SU-DHL-6 (cell line): ENCODE measurements around the gene KCNH3.

Source experiments
- H2AFZ ChIP-seq: fragments of 200-600 bp; sonication (generic); 2 replicates; pipeline ENCODE4 v1.6.1; 2014; ENCODE audit warnings: low read depth, mild to moderate bottlenecking, moderate library complexity, mixed read lengths, antibody characterized with exemption, low read length; ENCODE audit not compliant: severe bottlenecking
- H3F3A ChIP-seq: fragments of 200-600 bp; shearing (Covaris generic); 2 replicates; pipeline ENCODE4 v1.6.0; 2016; ENCODE audit warnings: antibody characterized with exemption, mild to moderate bottlenecking; ENCODE audit not compliant: insufficient read depth
- H3K27ac ChIP-seq: fragments of 200-600 bp; sonication (generic); 2 replicates; pipeline ENCODE4 v1.5.1; 2016; ENCODE audit warnings: low read depth, mild to moderate bottlenecking, low read length, moderate library complexity, mixed read lengths
- H3K27me3 ChIP-seq: fragments of 200-600 bp; sonication (generic), shearing (Covaris generic); 2 replicates; pipeline ENCODE4 v1.6.0; 2014; ENCODE audit warnings: mild to moderate bottlenecking, low read length
- H3K36me3 ChIP-seq: fragments of 200-600 bp; sonication (generic); 2 replicates; pipeline ENCODE4 v1.6.1; 2014; ENCODE audit warnings: mild to moderate bottlenecking, low read length, mixed read lengths
- H3K4me2 ChIP-seq: fragments of 300-600, 200-600 bp; shearing (Covaris generic), sonication (generic); 2 replicates; pipeline ENCODE4 v1.6.0; 2014; ENCODE audit warnings: low read length, low read depth, mild to moderate bottlenecking; ENCODE audit not compliant: poor library complexity, severe bottlenecking
- H3K4me3 ChIP-seq: fragments of 200-600 bp; sonication (generic); 2 replicates; pipeline ENCODE4 v1.5.1; 2014; ENCODE audit warnings: antibody characterized with exemption, low read length, mild to moderate bottlenecking, mixed read lengths; ENCODE audit not compliant: insufficient read depth, poor library complexity, severe bottlenecking
- H3K79me2 ChIP-seq: fragments of 200-600 bp; sonication (generic); 2 replicates; pipeline ENCODE4 v1.6.1; 2014; ENCODE audit warnings: mild to moderate bottlenecking, low read length, moderate library complexity; ENCODE audit not compliant: insufficient read depth
- H3K9ac ChIP-seq: fragments of 200-600 bp; sonication (generic); 2 replicates; pipeline ENCODE4 v1.7.0; 2014; ENCODE audit warnings: mild to moderate bottlenecking, low read length
- H3K9me2 ChIP-seq: fragments of 200-600 bp; sonication (generic); replicated peaks from 2 replicates; pipeline ENCODE4 v1.6.1; 2014; ENCODE audit warnings: low read length; ENCODE audit not compliant: insufficient read depth
- H3K9me3 ChIP-seq: fragments of 200-600 bp; sonication (generic); 2 replicates; pipeline ENCODE4 v1.6.1; 2014; ENCODE audit warnings: low read length, mixed read lengths; ENCODE audit not compliant: insufficient read depth
- H4K20me1 ChIP-seq: fragments of 200-600 bp; sonication (generic); 2 replicates; pipeline ENCODE4 v1.6.1; 2014; ENCODE audit warnings: low read depth, mild to moderate bottlenecking, antibody characterized with exemption, low read length, moderate library complexity, mixed read lengths
- EZH2phosphoT487 ChIP-seq: fragments of 200-600 bp; sonication (generic), shearing (Covaris generic); conservative IDR thresholded peaks from 2 replicates; pipeline ENCODE4 v1.6.1; 2018; ENCODE audit warnings: mild to moderate bottlenecking, antibody characterized with exemption, low read length, moderate library complexity, mixed read lengths
- TF ChIP-seq, protein P1 (sequence below): fragments of 200-600 bp; sonication (generic); IDR thresholded peaks from one replicate; pipeline ENCODE4 v1.5.1; 2017; ENCODE audit warnings: antibody characterized with exemption, mild to moderate bottlenecking, low read length, moderate library complexity; ENCODE audit not compliant: insufficient read depth, poor library complexity, severe bottlenecking

KCNH3 gene

GRCh38 chr12:49555631-49556390, 17.0 kb downstream of the KCNH3 start:
- no peaks in the 10 kb centered on the region for H3K36me3 ChIP-seq
- no peaks in the 10 kb centered on the region for H3F3A ChIP-seq
- H3K9me3 ChIP-seq = no peaks in the 10 kb centered on the region
- no peak overlapping the region for H3K4me2 ChIP-seq
- H3K9ac ChIP-seq = no peak overlapping the region
- H3K4me3 ChIP-seq = no peak overlapping the region
- no peaks in the 10 kb centered on the region for H3K9me2 ChIP-seq
- H3K79me2 ChIP-seq = no peaks in the 10 kb centered on the region
- no peak overlapping the region for H3K27ac ChIP-seq
- H4K20me1 ChIP-seq = no peaks in the 10 kb centered on the region
- H3K27me3 ChIP-seq = no peaks in the 10 kb centered on the region
- TF ChIP-seq, protein P1, sequence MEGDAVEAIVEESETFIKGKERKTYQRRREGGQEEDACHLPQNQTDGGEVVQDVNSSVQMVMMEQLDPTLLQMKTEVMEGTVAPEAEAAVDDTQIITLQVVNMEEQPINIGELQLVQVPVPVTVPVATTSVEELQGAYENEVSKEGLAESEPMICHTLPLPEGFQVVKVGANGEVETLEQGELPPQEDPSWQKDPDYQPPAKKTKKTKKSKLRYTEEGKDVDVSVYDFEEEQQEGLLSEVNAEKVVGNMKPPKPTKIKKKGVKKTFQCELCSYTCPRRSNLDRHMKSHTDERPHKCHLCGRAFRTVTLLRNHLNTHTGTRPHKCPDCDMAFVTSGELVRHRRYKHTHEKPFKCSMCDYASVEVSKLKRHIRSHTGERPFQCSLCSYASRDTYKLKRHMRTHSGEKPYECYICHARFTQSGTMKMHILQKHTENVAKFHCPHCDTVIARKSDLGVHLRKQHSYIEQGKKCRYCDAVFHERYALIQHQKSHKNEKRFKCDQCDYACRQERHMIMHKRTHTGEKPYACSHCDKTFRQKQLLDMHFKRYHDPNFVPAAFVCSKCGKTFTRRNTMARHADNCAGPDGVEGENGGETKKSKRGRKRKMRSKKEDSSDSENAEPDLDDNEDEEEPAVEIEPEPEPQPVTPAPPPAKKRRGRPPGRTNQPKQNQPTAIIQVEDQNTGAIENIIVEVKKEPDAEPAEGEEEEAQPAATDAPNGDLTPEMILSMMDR = no peak
- TF ChIP-seq EZH2phosphoT487 = no peak
- no peak overlapping the region for H2AFZ ChIP-seq

GRCh38 chr12:49556391-49557186, 17.8 kb downstream of the KCNH3 start:
- Histone ChIP-seq H3K36me3 (no peaks in the 10 kb centered on the region), H3F3A (no peaks in the 10 kb centered on the region), H3K9me3 (no peaks in the 10 kb centered on the region), H3K4me3 (no peak overlapping the region), H3K27me3 (no peaks in the 10 kb centered on the region), H3K9ac (no peak overlapping the region), H3K79me2 (no peaks in the 10 kb centered on the region), H3K4me2 (no peak overlapping the region), H3K27ac (no peak overlapping the region), H3K9me2 (no peaks in the 10 kb centered on the region), H2AFZ (no peak overlapping the region), H4K20me1 (no peaks in the 10 kb centered on the region)
- TF ChIP-seq, protein P1 = no peak
- no peak for TF ChIP-seq EZH2phosphoT487

DNA sequence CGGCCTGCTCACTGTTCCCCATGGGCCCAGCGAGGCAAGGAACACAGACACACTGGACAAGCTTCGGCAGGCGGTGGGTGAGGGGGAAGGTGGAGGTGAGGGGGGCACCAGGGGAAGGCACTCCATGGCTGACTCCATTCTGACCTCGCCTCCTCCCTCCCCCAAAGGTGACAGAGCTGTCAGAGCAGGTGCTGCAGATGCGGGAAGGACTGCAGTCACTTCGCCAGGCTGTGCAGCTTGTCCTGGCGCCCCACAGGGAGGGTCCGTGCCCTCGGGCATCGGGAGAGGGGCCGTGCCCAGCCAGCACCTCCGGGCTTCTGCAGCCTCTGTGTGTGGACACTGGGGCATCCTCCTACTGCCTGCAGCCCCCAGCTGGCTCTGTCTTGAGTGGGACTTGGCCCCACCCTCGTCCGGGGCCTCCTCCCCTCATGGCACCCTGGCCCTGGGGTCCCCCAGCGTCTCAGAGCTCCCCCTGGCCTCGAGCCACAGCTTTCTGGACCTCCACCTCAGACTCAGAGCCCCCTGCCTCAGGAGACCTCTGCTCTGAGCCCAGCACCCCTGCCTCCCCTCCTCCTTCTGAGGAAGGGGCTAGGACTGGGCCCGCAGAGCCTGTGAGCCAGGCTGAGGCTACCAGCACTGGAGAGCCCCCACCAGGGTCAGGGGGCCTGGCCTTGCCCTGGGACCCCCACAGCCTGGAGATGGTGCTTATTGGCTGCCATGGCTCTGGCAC, 18.5 kb downstream of the KCNH3 start:
- TF ChIP-seq, protein P1 = no peak
- TF ChIP-seq EZH2phosphoT487 = no peak
- no peaks in the 10 kb centered on the region for H3K9me3 ChIP-seq
- no peak overlapping the region for H3K4me3 ChIP-seq
- H3K9me2 ChIP-seq = no peaks in the 10 kb centered on the region
- H3K36me3 ChIP-seq = no peaks in the 10 kb centered on the region
- no peaks in the 10 kb centered on the region for H3K27me3 ChIP-seq
- H4K20me1 ChIP-seq = no peaks in the 10 kb centered on the region
- no peak overlapping the region for H3K27ac ChIP-seq
- no peaks in the 10 kb centered on the region for H3F3A ChIP-seq
- no peaks in the 10 kb centered on the region for H3K79me2 ChIP-seq
- H3K4me2 ChIP-seq = no peak overlapping the region
- H2AFZ ChIP-seq = no peak overlapping the region
- H3K9ac ChIP-seq = no peak overlapping the region
